Measurements from ENCODE around the gene ATP8A2.

The ATP8A2 gene

GRCh38 chr13:25633093-25633492, 261.3 kb downstream of the ATP8A2 start:
- Histone ChIP-seq H3K4me3 (ENCODE audit: low read depth in 1 of 2, low read length in 2 of 2) (no peak overlapping the region), H3K36me3 (ENCODE audit: control insufficient read depth in 1 of 2, insufficient read depth in 2 of 2, low read length in 2 of 2) (no peaks in the 10 kb centered on the region), H3K9me3 (ENCODE audit: control insufficient read depth in 1 of 2, low read length in 2 of 2) (no peaks in the 10 kb centered on the region), H3K4me1 (ENCODE audit: control insufficient read depth in 1 of 2, insufficient read depth in 2 of 2, low read length in 2 of 2) (no peaks in the 10 kb centered on the region), H3K27me3 (ENCODE audit: low read depth, low read length) (no peaks in the 10 kb centered on the region), H3K27ac (ENCODE audit: low read length) (no peak overlapping the region)

- no peaks in the 10 kb centered on the region for H3K4me1 ChIP-seq (ENCODE audit: control insufficient read depth in 1 of 2, insufficient read depth in 2 of 2, low read length in 2 of 2)
- no peaks in the 10 kb centered on the region for H3K9me3 ChIP-seq (ENCODE audit: control insufficient read depth in 1 of 2, low read length in 2 of 2)
- no peaks in the 10 kb centered on the region for H3K36me3 ChIP-seq (ENCODE audit: control insufficient read depth in 1 of 2, insufficient read depth in 2 of 2, low read length in 2 of 2)
- H3K27me3 ChIP-seq (ENCODE audit: low read depth, low read length) = no peaks in the 10 kb centered on the region
- H3K4me3 ChIP-seq (ENCODE audit: low read depth in 1 of 2, low read length in 2 of 2) = no peak overlapping the region
- H3K27ac ChIP-seq (ENCODE audit: low read length) = no peak overlapping the region
Measured at GRCh38 chr13:25645681-25646080, 273.9 kb downstream of the ATP8A2 start.

DNA sequence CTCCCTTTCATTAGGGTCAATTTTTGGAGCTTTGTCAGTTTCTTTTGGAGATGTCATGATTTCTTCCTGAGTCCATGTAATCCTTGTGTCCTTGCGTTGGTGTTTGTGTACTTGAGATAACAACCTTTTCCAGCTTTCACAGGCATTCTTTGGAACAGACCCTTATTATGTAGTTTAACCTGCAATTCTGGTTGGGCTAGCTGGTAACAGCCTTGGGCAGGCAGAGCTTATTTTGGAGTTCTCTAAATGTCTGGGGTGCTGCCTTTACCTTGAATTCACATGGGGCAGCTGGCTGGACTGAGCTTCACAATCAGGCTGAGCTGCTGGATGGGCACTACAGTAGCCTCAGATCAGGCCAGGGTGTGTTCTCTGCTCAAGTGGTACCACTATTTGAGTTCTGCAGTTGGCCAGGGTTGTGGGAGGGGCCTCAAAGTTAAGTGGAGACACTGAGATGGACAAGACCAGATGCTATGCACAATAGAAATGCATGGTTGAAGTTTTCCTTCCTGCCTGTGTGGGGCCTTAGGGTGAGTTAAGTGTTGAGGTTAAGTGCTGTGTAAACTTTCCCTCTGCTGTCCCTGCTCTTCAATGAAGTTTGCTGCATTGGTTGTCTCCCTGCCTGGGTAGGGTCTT, 277.3 kb downstream of the ATP8A2 start:
- Histone ChIP-seq H3K27ac (ENCODE audit: low read length) (no peak overlapping the region), H3K27me3 (ENCODE audit: low read depth, low read length) (no peaks in the 10 kb centered on the region), H3K4me3 (ENCODE audit: low read depth in 1 of 2, low read length in 2 of 2) (no peak overlapping the region), H3K4me1 (ENCODE audit: control insufficient read depth in 1 of 2, insufficient read depth in 2 of 2, low read length in 2 of 2) (no peaks in the 10 kb centered on the region), H3K36me3 (ENCODE audit: control insufficient read depth in 1 of 2, insufficient read depth in 2 of 2, low read length in 2 of 2) (no peaks in the 10 kb centered on the region), H3K9me3 (ENCODE audit: control insufficient read depth in 1 of 2, low read length in 2 of 2) (no peaks in the 10 kb centered on the region)

DNA sequence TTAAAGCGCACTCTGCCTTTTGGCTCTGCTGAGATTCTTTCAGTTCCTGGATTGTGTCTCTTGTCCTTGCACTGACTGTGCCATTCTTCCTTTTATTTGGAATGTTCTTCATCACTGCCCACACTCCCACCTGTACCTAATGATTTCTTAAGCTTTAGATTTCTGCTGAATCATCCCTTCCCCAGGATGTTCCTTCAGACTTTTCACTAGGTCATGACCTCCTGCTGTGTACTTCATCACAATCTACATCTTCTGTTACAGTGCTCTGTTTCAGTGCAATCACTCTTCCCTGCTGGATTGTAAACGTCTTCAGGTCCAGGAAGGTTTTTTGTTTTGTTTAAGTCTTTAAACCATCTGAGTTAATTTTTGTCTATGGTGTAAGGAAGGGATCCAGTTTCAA, 281.0 kb downstream of the ATP8A2 start:
- Histone ChIP-seq H3K9me3 (ENCODE audit: control insufficient read depth in 1 of 2, low read length in 2 of 2) (no peaks in the 10 kb centered on the region), H3K27me3 (ENCODE audit: low read depth, low read length) (no peaks in the 10 kb centered on the region), H3K4me3 (ENCODE audit: low read depth in 1 of 2, low read length in 2 of 2) (no peak overlapping the region), H3K4me1 (ENCODE audit: control insufficient read depth in 1 of 2, insufficient read depth in 2 of 2, low read length in 2 of 2) (no peaks in the 10 kb centered on the region), H3K36me3 (ENCODE audit: control insufficient read depth in 1 of 2, insufficient read depth in 2 of 2, low read length in 2 of 2) (no peaks in the 10 kb centered on the region), H3K27ac (ENCODE audit: low read length) (no peak overlapping the region)

GRCh38 chr13:25654322-25654721, 282.5 kb downstream of the ATP8A2 start:
- no peaks in the 10 kb centered on the region for H3K36me3 ChIP-seq (ENCODE audit: control insufficient read depth in 1 of 2, insufficient read depth in 2 of 2, low read length in 2 of 2)
- no peak overlapping the region for H3K27ac ChIP-seq (ENCODE audit: low read length)
- H3K27me3 ChIP-seq (ENCODE audit: low read depth, low read length) = no peaks in the 10 kb centered on the region
- H3K9me3 ChIP-seq (ENCODE audit: control insufficient read depth in 1 of 2, low read length in 2 of 2) = no peaks in the 10 kb centered on the region
- no peak overlapping the region for H3K4me3 ChIP-seq (ENCODE audit: low read depth in 1 of 2, low read length in 2 of 2)
- H3K4me1 ChIP-seq (ENCODE audit: control insufficient read depth in 1 of 2, insufficient read depth in 2 of 2, low read length in 2 of 2) = no peaks in the 10 kb centered on the region

DNA sequence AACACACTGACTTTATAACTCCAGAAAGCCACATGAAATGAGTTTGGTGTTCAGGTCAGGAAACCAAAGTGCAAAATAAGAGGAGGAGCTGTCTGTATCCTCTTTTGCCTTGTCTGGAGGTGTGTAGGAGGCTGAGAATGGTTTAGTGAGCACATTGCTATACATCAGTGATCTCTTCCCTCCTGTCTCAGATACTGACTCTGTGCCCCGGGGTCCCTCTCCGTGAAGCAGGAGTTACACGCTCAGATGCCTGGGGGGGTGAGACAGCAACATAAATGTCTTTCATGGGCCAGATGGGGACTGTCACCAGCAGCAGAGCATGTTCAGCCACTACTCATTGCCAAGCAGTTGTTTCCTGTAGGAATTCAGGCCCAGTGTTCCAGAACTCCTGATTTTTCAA, 285.4 kb downstream of the ATP8A2 start:
- no peaks in the 10 kb centered on the region for H3K27me3 ChIP-seq (ENCODE audit: low read depth, low read length)
- H3K36me3 ChIP-seq (ENCODE audit: control insufficient read depth in 1 of 2, insufficient read depth in 2 of 2, low read length in 2 of 2) = no peaks in the 10 kb centered on the region
- H3K27ac ChIP-seq (ENCODE audit: low read length) = no peak overlapping the region
- no peaks in the 10 kb centered on the region for H3K4me1 ChIP-seq (ENCODE audit: control insufficient read depth in 1 of 2, insufficient read depth in 2 of 2, low read length in 2 of 2)
- H3K4me3 ChIP-seq (ENCODE audit: low read depth in 1 of 2, low read length in 2 of 2) = no peak overlapping the region
- no peaks in the 10 kb centered on the region for H3K9me3 ChIP-seq (ENCODE audit: control insufficient read depth in 1 of 2, low read length in 2 of 2)

DNA sequence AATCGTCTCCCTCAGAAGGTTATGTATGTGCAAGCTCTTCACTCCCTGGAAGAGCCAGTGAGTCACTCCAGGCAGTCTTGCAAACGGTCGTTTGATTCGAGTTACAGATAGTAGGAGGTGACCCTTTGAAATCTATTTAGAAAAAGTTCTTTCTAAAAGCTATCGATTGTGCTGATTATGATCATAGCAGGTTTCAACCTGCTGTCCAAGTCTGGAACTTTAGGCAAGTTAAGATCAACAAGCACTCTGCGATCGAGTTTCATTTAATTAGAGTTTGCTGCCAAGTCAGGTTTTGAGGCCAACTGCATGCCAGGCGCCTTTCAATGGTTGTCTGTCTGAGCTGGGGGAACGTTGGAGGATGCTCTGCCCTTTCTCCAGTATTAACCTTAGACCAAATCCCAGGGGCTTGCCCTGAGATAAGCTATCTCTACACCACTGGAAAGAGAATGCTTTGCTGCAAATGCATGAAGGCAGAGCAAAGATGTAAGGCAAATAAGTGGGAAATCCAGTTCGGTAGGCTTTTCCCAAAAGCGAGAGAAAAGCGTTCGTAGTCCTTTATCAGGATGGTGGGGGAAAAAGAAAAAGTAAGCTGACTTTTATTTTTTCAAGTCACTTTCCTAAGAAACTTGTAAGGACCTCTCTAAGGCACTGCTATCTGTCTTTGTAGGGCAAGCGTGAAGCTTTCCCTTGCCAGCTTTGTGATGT, 287.5 kb downstream of the ATP8A2 start:
- no peaks in the 10 kb centered on the region for H3K27me3 ChIP-seq (ENCODE audit: low read depth, low read length)
- no peaks in the 10 kb centered on the region for H3K4me1 ChIP-seq (ENCODE audit: control insufficient read depth in 1 of 2, insufficient read depth in 2 of 2, low read length in 2 of 2)
- no peak overlapping the region for H3K27ac ChIP-seq (ENCODE audit: low read length)
- no peaks in the 10 kb centered on the region for H3K36me3 ChIP-seq (ENCODE audit: control insufficient read depth in 1 of 2, insufficient read depth in 2 of 2, low read length in 2 of 2)
- H3K9me3 ChIP-seq (ENCODE audit: control insufficient read depth in 1 of 2, low read length in 2 of 2) = no peaks in the 10 kb centered on the region
- no peak overlapping the region for H3K4me3 ChIP-seq (ENCODE audit: low read depth in 1 of 2, low read length in 2 of 2)

GRCh38 chr13:25660996-25661395, 289.2 kb downstream of the ATP8A2 start:
- H3K36me3 ChIP-seq (ENCODE audit: control insufficient read depth in 1 of 2, insufficient read depth in 2 of 2, low read length in 2 of 2) = no peaks in the 10 kb centered on the region
- H3K4me3 ChIP-seq (ENCODE audit: low read depth in 1 of 2, low read length in 2 of 2) = no peak overlapping the region
- H3K9me3 ChIP-seq (ENCODE audit: control insufficient read depth in 1 of 2, low read length in 2 of 2) = no peaks in the 10 kb centered on the region
- H3K27ac ChIP-seq (ENCODE audit: low read length) = no peak overlapping the region
- H3K4me1 ChIP-seq (ENCODE audit: control insufficient read depth in 1 of 2, insufficient read depth in 2 of 2, low read length in 2 of 2) = no peaks in the 10 kb centered on the region
- no peaks in the 10 kb centered on the region for H3K27me3 ChIP-seq (ENCODE audit: low read depth, low read length)

DNA sequence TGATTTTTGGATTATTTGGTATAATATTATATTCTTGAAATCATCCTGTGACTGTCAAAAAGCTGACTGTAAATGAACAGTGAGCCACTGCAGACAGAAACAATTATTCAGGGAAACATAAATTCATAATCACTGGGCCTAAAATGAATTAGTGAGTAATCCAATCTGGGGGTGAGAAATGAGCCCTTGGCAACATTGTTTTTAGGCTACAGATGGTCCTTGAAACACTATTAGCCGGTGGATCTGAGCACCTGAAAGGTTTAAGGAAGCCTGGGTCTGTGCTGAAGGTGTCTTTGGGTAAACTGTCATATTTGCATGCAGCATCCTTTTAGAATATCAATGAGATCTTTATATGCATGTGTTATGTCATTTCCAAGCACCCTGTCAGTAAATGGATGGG, 290.7 kb downstream of the ATP8A2 start:
- H3K27me3 ChIP-seq (ENCODE audit: low read depth, low read length) = no peaks in the 10 kb centered on the region
- H3K4me3 ChIP-seq (ENCODE audit: low read depth in 1 of 2, low read length in 2 of 2) = no peak overlapping the region
- no peaks in the 10 kb centered on the region for H3K36me3 ChIP-seq (ENCODE audit: control insufficient read depth in 1 of 2, insufficient read depth in 2 of 2, low read length in 2 of 2)
- H3K9me3 ChIP-seq (ENCODE audit: control insufficient read depth in 1 of 2, low read length in 2 of 2) = no peaks in the 10 kb centered on the region
- H3K27ac ChIP-seq (ENCODE audit: low read length) = no peak overlapping the region
- no peaks in the 10 kb centered on the region for H3K4me1 ChIP-seq (ENCODE audit: control insufficient read depth in 1 of 2, insufficient read depth in 2 of 2, low read length in 2 of 2)

GRCh38 chr13:25668345-25668744, 296.6 kb downstream of the ATP8A2 start:
- no peaks in the 10 kb centered on the region for H3K36me3 ChIP-seq (ENCODE audit: control insufficient read depth in 1 of 2, insufficient read depth in 2 of 2, low read length in 2 of 2)
- H3K27me3 ChIP-seq (ENCODE audit: low read depth, low read length) = no peaks in the 10 kb centered on the region
- H3K4me3 ChIP-seq (ENCODE audit: low read depth in 1 of 2, low read length in 2 of 2) = no peak overlapping the region
- peaks cover 0 to 14% of the 10 kb centered on the region in 2 donors for H3K9me3 ChIP-seq (ENCODE audit: control insufficient read depth in 1 of 2, low read length in 2 of 2)
- H3K27ac ChIP-seq (ENCODE audit: low read length) = no peak overlapping the region
- no peaks in the 10 kb centered on the region for H3K4me1 ChIP-seq (ENCODE audit: control insufficient read depth in 1 of 2, insufficient read depth in 2 of 2, low read length in 2 of 2)

DNA sequence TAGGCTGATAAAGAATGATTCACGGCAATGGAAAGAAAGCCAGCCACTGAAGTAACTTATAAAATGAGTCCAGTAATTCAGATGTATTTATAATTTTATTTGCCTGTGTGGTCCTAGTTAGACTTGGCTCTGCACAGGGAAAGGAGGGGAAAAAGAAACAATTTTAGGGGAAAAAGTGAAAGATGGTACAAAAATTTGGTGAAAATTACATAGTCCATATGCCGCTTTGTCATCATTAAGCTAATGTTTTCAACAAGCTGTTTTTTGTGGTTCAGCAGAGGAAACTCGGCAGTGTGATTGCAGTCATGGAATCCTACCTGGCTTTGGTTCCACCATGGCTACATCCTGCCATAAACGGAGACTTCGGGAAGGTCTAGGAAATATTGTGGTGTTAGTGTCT, 301.9 kb downstream of the ATP8A2 start:
- Histone ChIP-seq H3K27me3 (ENCODE audit: low read depth, low read length) (no peaks in the 10 kb centered on the region), H3K4me3 (ENCODE audit: low read depth in 1 of 2, low read length in 2 of 2) (no peak overlapping the region), H3K36me3 (ENCODE audit: control insufficient read depth in 1 of 2, insufficient read depth in 2 of 2, low read length in 2 of 2) (no peaks in the 10 kb centered on the region), H3K9me3 (ENCODE audit: control insufficient read depth in 1 of 2, low read length in 2 of 2) (peaks cover 0 to 8% of the 10 kb centered on the region in 2 donors), H3K4me1 (ENCODE audit: control insufficient read depth in 1 of 2, insufficient read depth in 2 of 2, low read length in 2 of 2) (no peaks in the 10 kb centered on the region), H3K27ac (ENCODE audit: low read length) (no peak overlapping the region)

- no peaks in the 10 kb centered on the region for H3K4me1 ChIP-seq (ENCODE audit: control insufficient read depth in 1 of 2, insufficient read depth in 2 of 2, low read length in 2 of 2)
- no peaks in the 10 kb centered on the region for H3K36me3 ChIP-seq (ENCODE audit: control insufficient read depth in 1 of 2, insufficient read depth in 2 of 2, low read length in 2 of 2)
- no peak overlapping the region for H3K4me3 ChIP-seq (ENCODE audit: low read depth in 1 of 2, low read length in 2 of 2)
- peaks cover 0 to 3% of the 10 kb centered on the region in 2 donors for H3K9me3 ChIP-seq (ENCODE audit: control insufficient read depth in 1 of 2, low read length in 2 of 2)
- no peak overlapping the region for H3K27ac ChIP-seq (ENCODE audit: low read length)
- H3K27me3 ChIP-seq (ENCODE audit: low read depth, low read length) = no peaks in the 10 kb centered on the region
Measured at GRCh38 chr13:25674371-25674770, 302.6 kb downstream of the ATP8A2 start.

Measured in muscle layer of duodenum (tissue), 2 donors.